ENCODE results near the gene ZNF426.

- TF ChIP-seq CTCF (IDR thresholded peaks at IDR 0.05) (peak; percentile 62 to 68 (median 63)), POLR2A (IDR thresholded peaks at IDR 0.05) (no peak)
Measured at GRCh38 chr19:9498183-9498902, 40.1 kb downstream of the ZNF426 start, which contains the start of gene ZNF560.
